Testis (tissue), 3 donors: ENCODE measurements around the gene ST7. TPM values are rescaled to one million over a fixed set of nuclear protein-coding genes. Genes with fewer than 3 reads are reported as not detected.

Source experiments
- DNase-seq: peaks from one replicate; pipeline ENCODE4 v3.0.0-alpha.2; 2019
- H3K27ac ChIP-seq, 2 donors: fragments of 200-600 bp; sonication (generic); one replicate each; pipeline ENCODE4 v1.5.1; 2019
- H3K27me3 ChIP-seq: fragments of 200-600 bp; sonication (generic); one replicate; pipeline ENCODE4 v1.5.1; 2019
- H3K36me3 ChIP-seq: fragments of 200-600 bp; sonication (generic); one replicate; pipeline ENCODE4 v1.5.1; 2017; ENCODE audit warnings: low read depth; ENCODE audit errors: missing control alignments
- H3K4me1 ChIP-seq: fragments of 200-600 bp; sonication (generic); one replicate; pipeline ENCODE4 v1.5.1; 2019
- H3K4me3 ChIP-seq, 2 donors: fragments of 200-600 bp; sonication (generic); one replicate each; pipeline ENCODE4 v1.5.1; 2017 to 2019
- H3K9me3 ChIP-seq: fragments of 200-600 bp; sonication (generic); one replicate; pipeline ENCODE4 v1.5.1; 2017
- POLR2A ChIP-seq: fragments of 450-650 bp; IDR thresholded peaks from one replicate; pipeline ENCODE4 v1.6.1; 2017; ENCODE audit warnings: antibody characterized with exemption, mild to moderate bottlenecking, moderate library complexity
- WGBS, 2 donors: methylation state at CpG; one replicate each; pipeline ENCODE4 v1.1.5; 2018; 5-methylcytosine and 5-hydroxymethylcytosine counted together
- intact Hi-C: fragments of 100-400 bp; cut with DNase I; formaldehyde crosslinking; loops from one replicate; pipeline ENCODE4 v1.15.1; 2023; ENCODE audit warnings: low total_unique reads
- polyA plus RNA-seq: library from polyadenylated mRNA; stranded (reverse); fragments of 350-450 nt; fragmentation: Illumina TruSeq; extraction: RNeasy Lipid Tissue Mini Kit (QIAGEN cat#74804); gene quantifications from one replicate; pipeline ENCODE4 v1.2.3, GENCODE V29; 2014; ENCODE audit warnings: low read depth, low replicate concordance; ENCODE audit not compliant: insufficient read depth
- total RNA-seq, 2 donors: library from RNA; depleted of rRNA; stranded (reverse); fragments of >200 nt; gene quantifications; one replicate each; pipeline ENCODE4 v1.2.3, GENCODE V29; 2016
- TF ChIP-seq, protein P1 (sequence below), 3 experiments: fragments of 450-650 bp in 2 of 3; fragments of 200-600 bp in 1 of 3; sonication (generic) in 1 of 3; IDR thresholded peaks; one replicate each; pipeline ENCODE4 v1.5.1; 2016 to 2019; ENCODE audit warnings: antibody characterized with exemption in 3 of 3, mild to moderate bottlenecking in 2 of 3, moderate library complexity in 1 of 3

The ST7 gene
- total and polyA plus RNA-seq, 3 donors from 2014 or later = 15.9 to 25.3 (median 23.2) TPM

DNA sequence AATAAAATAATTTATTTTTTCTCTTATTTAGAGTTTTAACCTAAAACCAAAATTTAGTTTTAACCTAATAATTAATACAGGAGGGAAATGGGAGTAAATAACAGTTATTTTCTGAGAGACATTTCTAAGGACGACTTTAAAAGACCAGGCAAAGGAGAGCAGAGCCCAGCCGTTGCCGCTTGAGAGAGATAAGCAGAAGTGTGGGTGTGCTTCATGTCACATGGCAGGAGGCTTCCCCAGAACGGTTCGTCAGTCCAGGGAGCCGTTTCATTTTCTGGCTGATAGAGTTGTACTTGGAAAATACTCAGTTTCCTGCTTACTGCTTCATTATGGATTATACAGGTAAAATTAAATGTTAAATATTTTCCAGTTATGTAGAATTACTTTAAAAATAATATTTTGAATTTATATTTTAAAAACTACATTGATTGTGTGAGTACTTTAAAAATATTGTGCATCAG, 61.4 kb downstream of the ST7 start:
- Histone ChIP-seq H3K27me3 (no peaks in the 10 kb centered on the region), H3K27ac (no peak overlapping the region), H3K4me3 (no peak overlapping the region), H3K36me3 (no peaks in the 10 kb centered on the region), H3K9me3 (no peaks in the 10 kb centered on the region), H3K4me1 (peaks cover under 1% of the 10 kb centered on the region)
- DNase-seq = peak; percentile 88
- intact Hi-C loops = no loop called here
- no peak for TF ChIP-seq POLR2A
- 14 to 32% methylated on average over 6 of the region's 6 CpGs for WGBS, 2 donors

DNA sequence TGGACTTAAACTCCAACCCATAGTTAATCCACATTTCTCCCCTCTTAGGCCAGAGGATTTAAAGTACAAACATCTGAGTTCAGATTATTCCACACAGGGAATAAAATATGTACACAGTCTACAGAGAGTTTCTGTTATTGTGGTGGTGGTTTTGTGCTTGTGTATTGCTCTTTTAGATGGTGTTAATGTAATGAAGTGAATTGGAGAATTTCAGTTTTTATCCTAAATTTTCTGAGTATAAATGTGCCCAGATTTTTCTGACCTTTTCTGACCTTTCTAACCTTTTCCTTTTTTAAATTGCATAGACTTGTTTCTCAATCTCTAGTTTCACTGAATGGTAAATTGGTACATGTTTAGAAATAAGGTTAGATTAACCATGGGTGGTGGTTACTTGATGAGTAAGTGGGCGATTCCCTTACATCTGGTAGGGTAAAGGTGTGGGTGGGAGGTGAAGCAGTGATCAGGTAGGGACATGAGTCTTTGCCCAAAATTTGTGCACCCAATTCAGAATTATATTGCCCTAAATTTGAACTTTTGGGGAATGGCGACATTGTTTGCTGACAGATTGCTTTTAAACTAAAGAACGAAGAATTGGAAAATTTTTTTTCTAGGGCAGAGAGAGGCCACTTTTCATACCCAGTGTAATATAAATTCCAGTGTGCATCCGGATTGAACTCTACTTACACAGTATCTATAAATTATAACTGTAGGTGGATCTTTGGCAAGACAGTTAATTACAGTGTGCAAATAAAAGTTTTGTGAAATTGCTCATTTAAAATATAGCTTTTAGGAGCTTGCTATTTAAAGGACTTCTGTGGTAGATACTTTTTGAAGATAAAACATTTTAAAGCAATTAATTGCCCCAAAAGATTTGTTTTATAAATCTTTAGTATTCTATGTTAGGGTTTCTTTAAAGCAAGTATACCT, 62.2 kb downstream of the ST7 start:
- Histone ChIP-seq H3K27me3 (no peaks in the 10 kb centered on the region), H3K9me3 (no peaks in the 10 kb centered on the region), H3K36me3 (no peaks in the 10 kb centered on the region), H3K4me3 (no peak overlapping the region), H3K27ac (no peak overlapping the region), H3K4me1 (peaks cover 7% of the 10 kb centered on the region)
- intact Hi-C loops = no loop called here
- TF ChIP-seq, protein P1, sequence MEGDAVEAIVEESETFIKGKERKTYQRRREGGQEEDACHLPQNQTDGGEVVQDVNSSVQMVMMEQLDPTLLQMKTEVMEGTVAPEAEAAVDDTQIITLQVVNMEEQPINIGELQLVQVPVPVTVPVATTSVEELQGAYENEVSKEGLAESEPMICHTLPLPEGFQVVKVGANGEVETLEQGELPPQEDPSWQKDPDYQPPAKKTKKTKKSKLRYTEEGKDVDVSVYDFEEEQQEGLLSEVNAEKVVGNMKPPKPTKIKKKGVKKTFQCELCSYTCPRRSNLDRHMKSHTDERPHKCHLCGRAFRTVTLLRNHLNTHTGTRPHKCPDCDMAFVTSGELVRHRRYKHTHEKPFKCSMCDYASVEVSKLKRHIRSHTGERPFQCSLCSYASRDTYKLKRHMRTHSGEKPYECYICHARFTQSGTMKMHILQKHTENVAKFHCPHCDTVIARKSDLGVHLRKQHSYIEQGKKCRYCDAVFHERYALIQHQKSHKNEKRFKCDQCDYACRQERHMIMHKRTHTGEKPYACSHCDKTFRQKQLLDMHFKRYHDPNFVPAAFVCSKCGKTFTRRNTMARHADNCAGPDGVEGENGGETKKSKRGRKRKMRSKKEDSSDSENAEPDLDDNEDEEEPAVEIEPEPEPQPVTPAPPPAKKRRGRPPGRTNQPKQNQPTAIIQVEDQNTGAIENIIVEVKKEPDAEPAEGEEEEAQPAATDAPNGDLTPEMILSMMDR (IDR thresholded peaks at IDR 0.05) = no peak
- TF ChIP-seq POLR2A = no peak
- DNase-seq = no peak
- 91 to 94% methylated on average over 4 of the region's 4 CpGs for WGBS, 2 donors

DNA sequence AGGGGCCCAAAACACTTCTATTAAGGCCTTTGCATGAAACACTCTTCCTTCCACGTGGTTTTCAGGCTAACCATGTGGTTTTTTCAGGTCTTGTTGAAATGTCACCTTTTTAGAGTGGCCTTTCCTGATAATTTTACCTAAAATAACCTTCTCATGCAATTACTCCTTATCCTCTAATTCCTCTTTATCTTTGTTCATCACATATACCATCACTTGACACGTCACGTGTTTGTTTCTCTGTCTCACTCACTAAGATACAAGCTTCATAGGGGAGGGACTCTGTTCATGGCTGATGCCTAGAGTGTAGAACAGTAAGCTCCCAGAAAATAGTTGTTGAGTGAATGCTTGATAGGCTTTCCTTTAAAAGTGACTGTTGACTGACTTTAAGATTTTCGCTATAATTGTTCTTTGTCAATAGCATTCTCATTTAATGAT, 63.7 kb downstream of the ST7 start:
- Histone ChIP-seq H3K27me3 (no peaks in the 10 kb centered on the region), H3K4me3 (no peak overlapping the region), H3K36me3 (no peaks in the 10 kb centered on the region), H3K27ac (no peak overlapping the region), H3K4me1 (peaks cover 11% of the 10 kb centered on the region), H3K9me3 (no peaks in the 10 kb centered on the region)
- 90 to 94% methylated on average over 4 of the region's 4 CpGs for WGBS, 2 donors
- intact Hi-C loops = no loop called here
- TF ChIP-seq, protein P1 (IDR thresholded peaks at IDR 0.05) = no peak
- TF ChIP-seq POLR2A = no peak
- DNase-seq = no peak

DNA sequence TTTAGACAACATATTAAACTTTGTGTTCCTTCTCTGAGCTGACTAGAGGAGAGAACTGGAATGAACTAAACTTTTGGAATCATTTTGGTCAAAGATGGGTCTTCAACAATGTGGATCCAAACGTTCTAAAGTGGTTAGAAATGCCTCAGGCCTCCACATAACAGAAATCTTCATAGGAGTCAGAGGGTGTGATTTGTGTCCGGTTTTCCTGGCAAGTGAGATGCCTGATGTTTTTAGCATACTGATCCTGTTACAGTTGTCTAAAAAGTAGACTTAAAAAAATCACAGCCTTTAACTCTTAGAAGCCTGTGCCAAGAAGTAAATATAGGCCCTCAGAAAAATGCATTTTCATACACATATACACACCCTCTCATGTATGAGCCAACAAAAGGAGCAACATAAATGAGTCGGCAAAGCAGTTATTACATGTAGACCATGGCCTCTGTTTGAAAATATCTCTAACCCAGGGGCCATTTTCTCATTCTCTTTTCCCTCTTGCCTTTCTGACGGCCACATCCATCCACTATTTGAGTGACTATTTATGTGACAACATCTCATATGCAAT, 64.5 kb downstream of the ST7 start:
- peaks cover 11% of the 10 kb centered on the region for H3K4me1 ChIP-seq
- TF ChIP-seq, protein P1 (IDR thresholded peaks at IDR 0.05) = no peak
- TF ChIP-seq POLR2A = no peak
- no peak for DNase-seq
- H3K36me3 ChIP-seq = no peaks in the 10 kb centered on the region
- no peak overlapping the region for H3K27ac ChIP-seq
- no peak overlapping the region for H3K4me3 ChIP-seq
- no peaks in the 10 kb centered on the region for H3K9me3 ChIP-seq
- 69 to 73% methylated on average over 4 of the region's 4 CpGs for WGBS, 2 donors
- intact Hi-C loops = no loop called here
- H3K27me3 ChIP-seq = no peaks in the 10 kb centered on the region

DNA sequence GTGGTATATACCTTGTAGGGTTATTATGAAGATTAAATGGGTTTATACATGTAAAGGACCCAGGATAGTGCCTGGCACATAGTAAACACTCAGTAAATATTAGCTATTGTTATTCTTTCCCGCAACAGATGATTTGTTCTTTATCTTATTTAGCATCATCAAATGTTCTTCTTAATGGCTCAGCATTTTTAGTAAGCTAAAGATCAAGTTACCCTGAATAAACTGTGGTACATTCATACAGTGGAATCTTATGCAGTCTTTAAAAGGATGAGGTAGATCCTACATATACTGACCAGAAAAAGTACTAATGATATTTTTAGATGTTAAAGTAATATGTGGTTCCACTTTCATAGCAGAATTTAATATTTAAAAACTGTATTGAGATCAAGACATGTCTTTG, 65.4 kb downstream of the ST7 start:
- DNase-seq = no peak
- Histone ChIP-seq H3K27ac (no peak overlapping the region), H3K4me3 (no peak overlapping the region), H3K9me3 (no peaks in the 10 kb centered on the region), H3K36me3 (no peaks in the 10 kb centered on the region), H3K27me3 (no peaks in the 10 kb centered on the region), H3K4me1 (peaks cover 11% of the 10 kb centered on the region)
- TF ChIP-seq, protein P1 (IDR thresholded peaks at IDR 0.05) = no peak
- no peak for TF ChIP-seq POLR2A
- 91 to 97% methylated on average over 1 of the region's 1 CpG for WGBS, 2 donors
- intact Hi-C loops = no loop called here
